Measurements from ENCODE around the gene ESYT3.
"Not testable (repeated sequence)": the region's sequence is repeated elsewhere in the genome, so short reads cannot be mapped to it uniquely, and the experiment has no call there.

ESYT3 gene

DNA sequence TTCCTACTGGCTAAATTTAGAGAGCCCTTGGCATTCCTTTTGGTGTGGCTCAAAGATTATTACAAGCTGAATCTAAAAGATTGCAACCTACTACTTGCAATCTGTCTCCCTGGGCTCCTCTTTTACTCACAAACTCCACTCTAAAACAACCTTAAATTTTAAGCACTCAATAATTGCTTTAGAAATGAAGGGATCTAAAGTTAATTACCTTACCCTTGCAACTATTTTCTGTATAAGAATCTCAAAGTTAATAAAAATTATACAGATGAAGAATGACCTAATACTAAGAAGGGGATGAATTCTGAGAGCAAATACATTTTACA is 60.2 kb downstream of the ESYT3 start:
- H3K4me3 ChIP-seq (ENCODE audit: low read length): no peak overlapping the region
- TF ChIP-seq ZNF274 (IDR thresholded peaks at IDR 0.05; ENCODE audit: low read depth, low read length): no peak

DNA sequence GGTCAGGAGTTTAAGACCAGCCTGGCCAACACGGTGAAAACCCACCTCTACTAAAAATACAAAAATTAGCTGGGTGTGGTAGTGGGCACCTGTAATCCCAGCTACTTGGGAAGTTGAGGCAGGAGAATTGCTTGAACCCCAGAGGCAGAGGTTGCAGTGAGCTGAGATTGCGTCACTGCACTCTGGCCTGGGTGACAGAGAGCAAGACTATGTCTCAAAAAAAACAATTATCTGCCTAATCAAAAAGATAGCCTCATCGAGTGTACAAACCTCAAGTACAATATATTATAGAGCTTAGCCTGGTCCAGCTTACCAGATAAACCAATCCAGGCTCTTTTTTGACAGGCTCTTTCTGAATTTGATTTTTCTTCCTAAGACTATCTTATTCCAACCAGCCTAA is 61.2 kb downstream of the ESYT3 start:
- not testable (repeated sequence) for H3K4me3 ChIP-seq (ENCODE audit: low read length)

DNA sequence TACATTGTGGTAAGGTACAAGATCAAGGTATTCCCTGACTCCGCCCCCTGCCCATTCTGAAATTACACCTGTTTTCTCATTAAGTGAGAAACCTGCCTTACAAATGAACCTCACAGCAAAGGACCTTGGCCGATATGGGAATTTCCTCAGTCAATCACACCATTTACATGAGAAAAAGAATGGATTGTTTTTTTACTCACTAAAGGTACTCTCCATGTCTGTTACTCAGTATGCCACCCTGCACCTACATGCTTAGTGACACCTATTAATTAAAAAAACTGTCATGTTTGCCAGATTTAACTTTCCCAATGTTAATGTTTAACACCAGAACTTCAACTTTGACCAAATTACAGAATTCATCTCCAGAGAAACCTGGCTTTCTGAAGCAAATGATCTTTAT is 62.0 kb downstream of the ESYT3 start:
- TF ChIP-seq ZNF274 (IDR thresholded peaks at IDR 0.05; ENCODE audit: low read depth, low read length): no peak
- no peak overlapping the region for H3K4me3 ChIP-seq (ENCODE audit: low read length)

DNA sequence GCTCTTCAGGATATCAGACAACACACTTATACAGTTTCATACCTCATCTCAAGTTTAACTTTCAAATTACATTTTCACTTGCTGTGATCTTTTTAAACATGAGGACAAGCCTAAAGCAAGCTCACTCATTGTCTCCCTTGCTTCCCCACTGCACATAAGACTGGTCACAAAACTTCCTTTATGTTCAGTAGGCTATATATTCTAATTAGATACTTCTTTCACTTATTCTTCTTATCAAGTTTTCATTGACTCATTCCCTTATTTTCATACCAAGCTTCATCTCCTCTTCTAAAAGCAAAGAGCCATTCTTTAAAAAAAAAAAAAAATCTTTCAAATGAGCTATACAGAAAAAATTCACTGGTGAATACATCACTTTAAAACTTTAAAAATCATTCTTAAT is 62.6 kb downstream of the ESYT3 start:
- TF ChIP-seq ZNF274 (IDR thresholded peaks at IDR 0.05; ENCODE audit: low read depth, low read length): no peak
- no peak overlapping the region for H3K4me3 ChIP-seq (ENCODE audit: low read length)

DNA sequence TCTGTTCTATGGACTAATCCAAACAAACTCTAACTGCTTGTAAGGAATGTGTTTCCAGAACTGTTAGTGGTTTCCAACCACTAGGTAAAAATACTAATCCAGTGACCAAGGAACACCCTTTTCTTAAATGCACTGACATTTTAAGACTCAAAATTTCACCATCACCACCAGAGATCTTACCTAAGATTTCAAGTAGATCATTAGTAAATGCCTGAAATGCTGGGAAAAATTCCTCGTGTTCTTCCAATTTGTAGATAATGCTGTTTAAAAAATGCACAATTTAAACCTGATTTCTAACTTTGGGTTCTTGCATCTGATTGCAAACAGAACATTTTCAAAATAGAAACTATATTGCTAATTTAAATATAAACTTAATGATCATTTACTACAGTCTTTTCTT is 63.4 kb downstream of the ESYT3 start:
- no peak overlapping the region for H3K4me3 ChIP-seq (ENCODE audit: low read length)
- TF ChIP-seq ZNF274 (IDR thresholded peaks at IDR 0.05; ENCODE audit: low read depth, low read length): no peak

DNA sequence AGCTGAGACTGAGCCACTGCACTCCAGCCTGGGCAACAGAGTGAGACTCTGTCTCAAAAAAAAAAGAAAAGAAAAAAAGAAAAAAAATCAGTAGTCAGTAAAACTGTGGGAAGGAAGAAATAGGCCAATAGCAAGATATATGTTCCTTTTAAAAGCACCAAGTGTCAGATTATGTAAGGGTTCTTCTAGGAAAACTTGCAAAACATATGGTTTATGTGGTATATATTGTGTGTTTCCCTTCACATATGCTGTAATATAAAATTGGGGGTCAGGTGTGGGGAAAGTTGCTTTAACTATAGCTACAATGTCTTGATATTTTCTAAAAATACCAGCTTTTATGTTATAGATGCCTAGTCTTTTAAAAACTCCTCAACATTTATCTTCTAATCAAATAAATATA is 64.6 kb downstream of the ESYT3 start:
- H3K4me3 ChIP-seq (ENCODE audit: low read length): no peak overlapping the region
- TF ChIP-seq ZNF274 (IDR thresholded peaks at IDR 0.05; ENCODE audit: low read depth, low read length): no peak

DNA sequence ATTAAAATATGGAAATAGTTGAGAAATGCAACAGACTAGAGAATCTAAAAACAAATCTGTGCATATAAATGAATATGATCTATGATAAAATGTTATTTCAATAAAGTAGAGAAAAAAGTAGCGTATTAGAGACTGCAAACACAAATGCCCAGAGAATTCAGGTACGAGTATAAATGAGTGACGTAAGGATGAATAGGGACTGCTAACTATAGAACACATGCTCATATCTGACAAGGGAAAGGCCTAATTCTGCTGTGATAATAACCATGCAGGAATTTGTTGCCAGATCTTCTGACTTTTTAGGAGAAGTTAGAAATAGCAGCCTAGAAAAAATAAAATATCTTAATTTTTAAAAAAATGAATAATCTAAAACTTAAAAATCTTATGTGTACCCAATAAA is 73.1 kb downstream of the ESYT3 start:
- H3K4me3 ChIP-seq (ENCODE audit: low read length): no peak overlapping the region
- TF ChIP-seq ZNF274 (IDR thresholded peaks at IDR 0.05; ENCODE audit: low read depth, low read length): no peak

DNA sequence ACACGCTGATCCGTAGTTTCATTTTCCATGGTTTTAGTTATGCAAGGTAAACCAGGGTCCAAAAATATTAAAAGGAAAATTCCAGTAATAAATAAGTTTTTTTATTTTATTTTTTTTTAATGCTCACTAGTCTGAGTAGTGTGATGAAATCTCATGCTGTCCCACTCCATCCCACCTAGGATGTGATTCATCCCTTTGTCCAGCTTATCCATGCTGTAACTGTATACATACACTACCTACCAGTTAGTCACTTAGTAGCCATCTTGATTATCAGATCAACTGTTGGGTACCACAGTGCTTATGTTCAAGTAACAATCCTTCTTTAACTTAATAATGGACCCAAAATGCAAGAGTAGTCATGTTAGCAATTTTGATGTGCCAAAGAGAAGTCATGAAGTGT is 75.2 kb downstream of the ESYT3 start:
- TF ChIP-seq ZNF274 (IDR thresholded peaks at IDR 0.05; ENCODE audit: low read depth, low read length): no peak
- H3K4me3 ChIP-seq (ENCODE audit: low read length): no peak overlapping the region

- TF ChIP-seq ZNF274 (IDR thresholded peaks at IDR 0.05; ENCODE audit: low read depth, low read length): no peak
- H3K4me3 ChIP-seq (ENCODE audit: low read length): no peak overlapping the region
Observed at GRCh38 chr3:138511945-138512344, 77.5 kb downstream of the ESYT3 start.

DNA sequence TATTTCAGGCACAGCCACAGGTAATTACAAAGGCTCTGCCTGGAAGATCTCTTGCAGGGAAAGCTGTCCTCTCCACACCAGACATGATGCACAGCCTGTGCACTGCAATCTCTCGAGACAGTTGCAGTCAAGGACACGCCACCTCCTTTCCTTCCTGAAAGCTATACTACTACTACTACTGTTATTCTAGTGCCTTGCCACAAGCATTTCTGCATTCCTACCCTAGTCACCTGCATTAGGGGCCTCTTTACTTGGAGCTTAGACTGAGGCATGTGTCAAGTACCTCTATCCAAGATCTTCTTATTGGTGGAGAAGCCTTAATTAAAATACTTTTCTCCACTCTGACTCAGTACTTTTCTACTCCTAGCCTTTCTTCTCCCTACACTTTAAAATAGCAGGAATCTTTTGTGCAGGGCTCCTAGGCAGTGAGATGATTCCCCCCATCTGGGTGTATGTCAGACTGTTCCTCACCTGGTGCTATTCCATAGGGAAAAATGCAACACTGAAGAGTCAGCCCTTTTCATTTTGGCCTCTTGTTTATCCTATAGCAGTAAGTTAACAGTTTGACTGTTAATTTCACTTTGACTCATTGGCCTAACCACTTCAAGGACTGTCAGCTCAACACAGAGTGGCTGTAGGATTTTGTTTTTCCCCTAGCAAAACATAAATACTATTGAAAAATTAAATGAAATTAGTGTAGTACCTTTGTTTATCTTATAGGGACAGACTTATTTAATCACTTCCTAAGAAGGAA is 78.9 kb downstream of the ESYT3 start:
- H3K4me3 ChIP-seq (ENCODE audit: low read length): no peak overlapping the region
- TF ChIP-seq ZNF274 (IDR thresholded peaks at IDR 0.05; ENCODE audit: low read depth, low read length): no peak

- not testable (repeated sequence) for H3K4me3 ChIP-seq (ENCODE audit: low read length)
Observed at GRCh38 chr3:138521445-138521844, 87.0 kb downstream of the ESYT3 start.
